Inflammatory macrophage treated with lipopolysaccharide for 1 hour (primary cell): Measurements from ENCODE around the gene DEF6.
"Not testable (repeated sequence)": the region's sequence is repeated elsewhere in the genome, so short reads cannot be mapped to it uniquely, and the experiment has no call there.

Experiments used
- DNase-seq, 2 donors: peaks; one replicate each; pipeline ENCODE4 v3.0.0-alpha.2; 2020 to 2022

The DEF6 gene

DNA sequence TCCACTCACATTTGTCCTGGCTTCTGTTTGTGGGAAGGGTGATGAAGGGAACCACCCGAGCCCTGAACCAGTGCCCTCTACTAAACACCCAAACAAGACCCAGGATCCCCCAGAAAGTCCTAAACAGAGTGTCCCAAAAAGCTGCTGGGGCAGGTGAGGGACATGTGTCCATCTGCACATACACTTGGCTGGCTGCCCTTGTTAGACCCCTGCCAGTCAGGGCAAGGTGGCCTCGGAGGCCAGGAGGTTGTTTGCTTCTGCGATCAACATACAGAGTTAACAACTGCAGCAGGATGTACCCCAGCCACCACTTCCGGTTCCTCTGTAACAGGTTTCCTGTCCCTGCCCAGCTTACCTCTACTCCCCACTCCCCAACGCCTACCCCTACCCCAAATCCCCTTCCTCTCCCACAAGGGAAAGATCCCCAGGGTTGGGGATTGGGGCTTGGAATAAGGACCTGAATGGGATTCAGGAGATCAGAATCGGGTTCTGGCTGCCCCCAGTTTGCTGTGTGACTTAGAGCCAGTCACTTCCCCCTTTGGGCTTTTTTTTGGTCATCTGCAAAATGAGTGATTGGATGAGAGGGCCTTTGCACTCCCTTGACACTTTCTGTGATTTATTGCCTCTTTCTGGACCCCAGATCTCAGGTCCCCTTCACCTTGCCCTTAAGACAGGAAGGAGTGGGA lies 13.9 kb downstream of the DEF6 start:
- peak; percentile 13 to 35 for DNase-seq

DNA sequence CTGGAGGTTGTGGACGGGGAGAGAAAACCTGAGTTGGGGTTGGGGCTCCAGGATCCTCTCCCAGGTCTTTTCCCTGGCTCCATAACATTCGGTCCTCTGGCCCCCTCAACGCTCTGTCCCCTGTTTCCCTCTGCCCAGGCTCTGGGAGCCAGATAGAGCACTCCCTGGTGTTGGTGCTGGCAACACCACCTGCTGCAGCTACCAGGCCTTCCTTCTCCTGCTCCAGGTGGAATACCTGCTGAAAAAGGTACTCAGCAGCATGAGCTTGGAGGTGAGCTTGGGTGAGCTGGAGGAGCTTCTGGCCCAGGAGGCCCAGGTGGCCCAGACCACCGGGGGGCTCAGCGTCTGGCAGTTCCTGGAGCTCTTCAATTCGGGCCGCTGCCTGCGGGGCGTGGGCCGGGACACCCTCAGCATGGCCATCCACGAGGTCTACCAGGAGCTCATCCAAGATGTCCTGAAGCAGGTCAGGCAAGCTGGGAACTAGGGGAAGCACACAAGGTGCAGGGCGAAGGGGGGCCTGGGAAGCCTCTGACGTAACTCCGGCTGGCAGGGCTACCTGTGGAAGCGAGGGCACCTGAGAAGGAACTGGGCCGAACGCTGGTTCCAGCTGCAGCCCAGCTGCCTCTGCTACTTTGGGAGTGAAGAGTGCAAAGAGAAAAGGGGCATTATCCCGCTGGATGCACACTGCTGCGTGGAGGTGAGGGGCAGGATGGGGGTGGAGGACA lies 14.6 kb downstream of the DEF6 start:
- DNase-seq, result no peak

DNA sequence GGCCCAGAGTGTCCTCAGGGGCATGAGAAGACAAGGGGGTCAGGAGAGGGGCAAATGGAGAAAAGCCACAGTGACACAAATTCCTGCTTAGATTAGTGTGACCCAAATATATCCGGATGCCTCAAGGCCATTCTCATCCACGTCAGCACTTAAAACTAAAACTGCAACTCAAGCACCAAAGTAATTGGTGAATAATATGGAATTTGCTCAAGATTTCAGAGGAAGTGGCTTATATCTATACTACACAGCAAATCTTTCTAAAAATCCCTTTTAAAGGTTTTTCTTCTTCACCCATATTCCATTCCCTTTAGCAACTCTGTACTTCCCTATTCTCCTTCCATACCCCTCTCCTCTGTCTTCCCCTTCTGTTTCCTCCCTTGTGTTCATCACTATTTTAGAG lies 15.2 kb downstream of the DEF6 start:
- DNase-seq, result peak; percentile 51 to 52

DNA sequence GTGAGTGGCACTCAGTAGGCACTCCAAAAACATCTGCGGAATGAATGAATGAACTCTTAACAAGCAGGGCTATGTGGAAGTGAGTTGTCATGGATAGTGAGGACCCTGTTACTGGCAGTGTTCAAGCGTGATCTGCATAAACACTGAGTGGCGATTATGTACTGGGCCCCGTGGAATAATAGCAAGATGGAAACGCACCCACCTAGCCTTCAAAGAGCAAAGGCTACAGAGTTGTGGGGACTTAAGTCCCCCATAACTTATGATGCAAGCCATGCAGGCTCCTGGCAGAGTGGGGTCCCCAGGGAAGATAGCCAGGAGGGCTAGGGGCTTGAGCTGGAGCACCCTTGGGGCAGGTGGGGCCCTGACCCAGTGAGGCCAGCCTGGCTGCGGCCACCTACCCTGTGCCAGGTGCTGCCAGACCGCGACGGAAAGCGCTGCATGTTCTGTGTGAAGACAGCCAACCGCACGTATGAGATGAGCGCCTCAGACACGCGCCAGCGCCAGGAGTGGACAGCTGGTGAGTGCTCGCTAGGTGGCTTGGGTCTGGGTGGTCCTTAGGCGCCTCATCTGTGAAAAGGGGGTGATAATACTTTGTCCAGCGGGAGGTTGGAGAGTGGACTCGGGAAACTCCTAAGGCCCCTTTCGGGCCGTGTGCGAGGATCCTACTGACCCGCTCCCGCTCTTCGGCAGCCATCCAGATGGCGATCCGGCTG lies 20.0 kb downstream of the DEF6 start:
- DNase-seq, result no peak

DNA sequence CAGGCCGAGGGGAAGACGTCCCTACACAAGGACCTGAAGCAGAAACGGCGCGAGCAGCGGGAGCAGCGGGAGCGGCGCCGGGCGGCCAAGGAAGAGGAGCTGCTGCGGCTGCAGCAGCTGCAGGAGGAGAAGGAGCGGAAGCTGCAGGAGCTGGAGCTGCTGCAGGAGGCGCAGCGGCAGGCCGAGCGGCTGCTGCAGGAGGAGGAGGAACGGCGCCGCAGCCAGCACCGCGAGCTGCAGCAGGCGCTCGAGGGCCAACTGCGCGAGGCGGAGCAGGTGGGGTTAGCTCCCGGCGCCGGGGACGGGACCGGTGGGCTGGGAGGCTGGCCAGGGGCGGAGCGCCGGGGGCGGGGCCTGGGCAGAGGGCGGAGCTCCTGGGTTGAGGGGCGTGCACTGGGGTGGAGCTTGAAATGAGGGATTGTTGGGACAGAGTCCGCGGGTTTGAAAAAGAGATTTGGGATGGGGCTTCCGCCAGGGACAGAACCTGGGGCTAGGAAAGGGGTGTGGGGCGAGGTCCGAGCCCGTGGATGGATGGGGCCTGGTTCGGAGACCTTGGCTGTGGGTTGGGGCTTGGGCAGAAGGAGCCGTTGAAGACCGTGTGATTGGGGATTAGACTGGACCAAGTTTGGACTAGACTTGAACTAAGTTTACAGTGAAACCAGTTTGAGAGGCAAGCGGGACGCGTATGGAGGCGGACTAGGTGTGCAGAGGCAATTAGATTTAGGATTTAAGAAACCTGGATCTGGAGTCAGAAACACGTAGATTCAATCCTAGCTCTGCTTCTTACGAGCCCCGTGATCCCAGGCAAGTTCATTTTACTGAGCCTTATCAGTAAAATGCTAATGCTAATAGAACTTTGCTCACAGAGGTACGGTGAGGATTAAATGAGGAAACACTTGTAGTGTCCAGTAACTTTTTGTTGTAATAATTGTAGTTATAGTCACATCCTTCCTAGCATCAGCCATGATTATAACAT lies 20.9 kb downstream of the DEF6 start:
- no peak for DNase-seq

DNA sequence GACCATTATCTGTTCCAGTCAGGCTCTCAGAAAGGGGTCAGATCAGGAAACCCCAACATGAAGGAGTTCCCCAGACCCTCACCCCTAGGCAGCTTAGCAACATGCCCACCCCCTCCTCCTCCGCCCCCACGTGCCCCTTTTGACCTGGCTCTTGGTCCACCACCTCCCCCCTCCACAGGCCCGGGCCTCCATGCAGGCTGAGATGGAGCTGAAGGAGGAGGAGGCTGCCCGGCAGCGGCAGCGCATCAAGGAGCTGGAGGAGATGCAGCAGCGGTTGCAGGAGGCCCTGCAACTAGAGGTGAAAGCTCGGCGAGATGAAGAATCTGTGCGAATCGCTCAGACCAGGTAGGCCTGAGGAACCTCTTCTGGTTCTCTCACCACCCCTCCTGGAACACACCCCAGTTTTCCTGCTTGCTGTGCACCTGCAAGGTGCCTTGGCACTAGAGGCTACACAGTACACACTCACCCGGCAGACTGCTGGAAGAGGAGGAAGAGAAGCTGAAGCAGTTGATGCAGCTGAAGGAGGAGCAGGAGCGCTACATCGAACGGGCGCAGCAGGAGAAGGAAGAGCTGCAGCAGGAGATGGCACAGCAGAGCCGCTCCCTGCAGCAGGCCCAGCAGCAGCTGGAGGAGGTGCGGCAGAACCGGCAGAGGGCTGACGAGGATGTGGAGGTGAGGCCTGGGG lies 21.9 kb downstream of the DEF6 start:
- no peak for DNase-seq

DNA sequence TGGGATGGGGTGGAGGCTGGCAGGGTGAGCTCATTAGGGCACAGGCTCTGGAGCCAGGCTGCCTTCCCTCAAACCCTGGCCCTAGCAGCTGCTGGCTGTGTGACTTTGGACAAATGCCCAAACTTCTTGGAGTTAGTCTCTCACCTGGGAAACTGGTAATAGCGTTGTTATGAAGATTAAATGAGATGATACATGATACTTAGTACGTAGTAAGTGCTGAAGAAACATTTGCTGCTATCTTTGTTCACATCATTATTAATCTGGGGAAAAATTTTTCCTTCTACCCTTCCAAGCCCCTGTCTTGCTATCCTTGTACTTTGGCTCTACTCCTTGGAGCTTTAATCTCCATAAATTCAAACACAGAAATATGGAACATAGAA lies 22.4 kb downstream of the DEF6 start:
- no peak for DNase-seq

DNA sequence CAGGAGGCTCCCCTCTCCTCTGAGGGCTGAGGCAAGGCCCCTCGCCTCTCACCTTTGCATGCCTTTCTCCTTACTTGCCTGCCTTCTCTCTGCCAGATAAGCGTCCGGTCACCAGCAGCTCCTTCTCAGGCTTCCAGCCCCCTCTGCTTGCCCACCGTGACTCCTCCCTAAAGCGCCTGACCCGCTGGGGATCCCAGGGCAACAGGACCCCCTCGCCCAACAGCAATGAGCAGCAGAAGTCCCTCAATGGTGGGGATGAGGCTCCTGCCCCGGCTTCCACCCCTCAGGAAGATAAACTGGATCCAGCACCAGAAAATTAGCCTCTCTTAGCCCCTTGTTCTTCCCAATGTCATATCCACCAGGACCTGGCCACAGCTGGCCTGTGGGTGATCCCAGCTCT lies 23.5 kb downstream of the DEF6 start:
- no peak for DNase-seq

DNA sequence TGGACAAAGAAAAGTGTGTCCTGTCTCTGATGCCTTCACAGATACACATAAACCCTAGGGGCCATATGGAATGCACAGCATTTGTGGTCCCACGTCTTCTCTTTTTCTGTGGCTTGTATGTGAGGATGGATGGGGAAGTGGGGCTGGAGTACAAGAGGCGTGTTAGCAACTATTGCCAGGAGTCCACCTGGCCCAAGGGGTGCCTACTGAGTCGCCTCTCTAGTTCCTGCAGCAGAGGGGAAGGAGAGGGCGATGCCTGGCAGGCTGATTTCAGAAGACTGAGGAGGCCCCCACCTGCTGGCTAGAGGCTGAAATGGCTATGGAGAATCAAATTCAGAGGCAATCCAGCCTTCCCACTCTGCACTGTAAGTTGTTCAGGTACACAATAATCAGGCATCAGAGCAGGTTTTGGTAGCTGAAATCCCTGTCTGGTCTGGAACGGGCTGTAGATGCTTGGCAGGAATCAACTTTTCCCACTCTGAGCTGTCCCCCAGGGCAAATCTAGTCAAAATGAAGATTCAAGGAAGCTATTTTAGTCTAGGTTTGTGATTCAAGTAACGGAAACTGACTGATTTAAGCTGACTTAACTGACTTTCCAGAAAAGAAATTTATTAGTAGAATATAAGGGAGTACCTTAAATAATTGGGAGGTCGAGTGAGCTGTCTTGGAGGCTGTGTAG lies 29.9 kb downstream of the DEF6 start:
- DNase-seq, result peak; percentile 49 to 68

DNA sequence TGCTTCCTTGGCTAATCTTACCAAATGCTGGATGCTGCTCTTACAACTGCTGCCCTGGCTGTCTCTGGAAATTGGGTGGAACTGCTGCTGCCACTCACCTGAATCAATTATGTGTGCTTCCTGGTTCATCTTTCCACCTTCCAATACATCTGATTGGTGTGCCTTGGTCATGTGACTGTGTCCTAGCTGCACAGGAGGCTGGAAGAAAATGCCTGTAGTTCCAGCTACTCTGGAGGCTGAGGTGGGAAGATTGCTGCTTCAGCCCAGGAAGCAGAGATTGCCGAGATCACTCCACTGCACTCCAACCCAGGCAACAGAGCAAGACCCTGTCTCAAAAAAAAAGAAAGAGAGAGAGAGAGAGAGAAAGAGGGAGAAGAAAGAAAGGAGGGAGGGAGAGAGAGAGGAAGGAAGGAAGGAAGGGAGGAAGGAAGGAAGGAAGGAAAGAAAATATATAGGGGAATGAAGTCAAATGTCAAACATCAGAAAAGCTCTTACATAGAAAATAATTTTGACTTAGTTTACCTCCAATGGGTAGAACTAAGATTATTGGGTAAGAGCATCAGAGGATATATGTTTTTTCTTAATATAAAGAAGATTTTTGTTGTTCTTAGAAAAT lies 30.6 kb downstream of the DEF6 start:
- no peak for DNase-seq

DNA sequence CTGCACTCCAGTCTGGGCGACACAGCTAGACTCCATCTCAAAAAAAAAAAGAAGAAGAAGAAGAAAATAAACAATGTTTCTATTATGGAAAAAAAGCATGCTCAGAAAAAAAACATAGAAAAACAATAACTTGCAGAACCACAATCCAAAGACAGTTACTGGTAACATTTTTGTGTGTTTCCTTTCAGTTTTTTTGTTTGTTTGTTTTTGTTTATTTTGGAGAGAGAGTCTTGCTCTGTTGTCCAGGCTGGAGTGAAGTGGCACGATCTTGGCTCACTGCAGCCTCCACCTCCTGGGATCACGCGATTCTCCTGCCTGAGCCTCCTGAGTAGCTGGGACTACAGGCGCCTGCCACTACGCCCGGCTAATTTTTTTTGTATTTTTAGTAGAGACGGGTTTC lies 31.3 kb downstream of the DEF6 start:
- not testable (repeated sequence) for DNase-seq

DNA sequence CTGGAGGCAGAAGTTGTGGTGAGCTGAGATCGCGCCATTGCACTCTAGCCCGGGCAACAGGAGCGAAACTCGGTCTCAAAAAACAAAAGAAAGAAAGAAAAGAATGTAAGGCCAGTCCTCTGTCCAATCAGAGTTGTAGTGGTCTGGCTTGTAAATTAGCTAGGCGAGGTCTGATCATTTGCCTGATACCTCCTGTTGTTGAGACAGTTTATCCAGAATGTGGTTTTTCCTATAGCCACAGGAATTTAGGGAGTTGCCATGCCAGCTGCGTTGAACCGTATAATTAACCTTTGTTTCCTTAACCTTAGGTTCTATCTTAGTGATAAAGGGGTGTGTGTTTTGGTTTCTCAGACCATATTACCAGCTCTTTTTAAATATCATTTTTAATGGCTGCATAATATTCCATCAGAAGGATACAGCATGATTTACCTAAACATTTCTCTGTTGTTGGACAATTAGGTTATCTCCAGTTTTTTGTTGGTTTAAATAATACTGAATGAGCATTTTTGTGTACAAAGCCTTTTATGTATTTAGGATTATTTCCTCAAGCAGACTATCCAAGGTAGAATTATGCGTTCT lies 33.0 kb downstream of the DEF6 start:
- no peak for DNase-seq

DNA sequence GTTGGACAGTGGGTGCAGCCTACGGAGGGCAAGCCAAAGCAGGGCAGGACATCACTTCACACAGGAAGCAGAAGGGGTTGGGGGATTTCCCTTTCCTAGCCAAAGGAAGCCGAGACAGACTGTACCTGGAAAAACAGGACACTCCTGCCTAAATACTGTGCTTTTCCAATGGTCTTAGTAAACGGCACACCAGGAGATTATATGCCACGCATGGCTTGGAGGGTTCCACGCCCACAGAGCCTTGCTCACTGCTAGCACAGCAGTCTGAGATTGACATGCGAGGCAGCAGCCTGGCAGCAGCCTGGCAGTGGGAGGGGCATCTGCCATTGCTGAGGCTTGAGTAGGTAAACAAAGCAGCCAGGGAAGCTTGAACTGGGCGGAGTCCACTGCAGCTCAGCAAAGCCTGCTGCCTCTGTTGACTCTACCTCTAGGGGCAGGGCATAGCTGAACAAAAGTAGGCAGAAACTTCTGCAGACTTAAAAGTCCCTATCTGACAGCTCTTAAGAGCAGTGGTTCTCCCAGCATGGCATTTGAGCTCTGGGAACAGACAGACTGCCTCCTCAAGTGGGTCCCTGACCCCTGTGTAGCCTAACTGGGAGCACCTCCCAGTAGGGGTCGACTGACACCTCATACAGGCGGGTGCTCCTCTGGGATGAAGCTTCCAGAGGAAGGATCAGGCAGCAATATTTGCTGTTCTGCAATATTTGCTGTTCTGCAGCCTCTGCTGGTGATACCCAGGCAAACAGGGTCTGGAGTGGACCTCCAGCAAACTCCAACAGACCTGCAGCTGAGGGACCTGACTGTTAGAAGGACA lies 34.7 kb downstream of the DEF6 start:
- not testable (repeated sequence) for DNase-seq

DNA sequence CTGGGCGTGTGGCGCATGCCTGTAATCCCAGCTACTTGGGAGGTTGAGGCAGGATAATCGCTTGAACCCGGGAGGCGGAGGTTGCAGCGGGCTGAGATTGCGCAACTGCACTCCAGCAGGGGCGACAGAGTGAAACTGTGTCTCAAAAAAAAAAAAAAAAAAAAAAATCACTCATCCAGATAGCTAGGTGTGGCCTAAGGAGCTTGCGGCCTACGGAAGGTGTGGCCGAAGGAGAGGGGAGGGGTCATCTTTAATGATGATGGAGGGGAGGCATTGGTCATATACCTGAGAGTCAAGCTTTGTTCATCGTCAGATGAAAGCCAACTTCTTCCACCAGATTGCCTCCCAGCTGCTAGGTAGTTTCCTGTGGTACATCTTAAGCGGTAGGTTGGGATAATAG lies 43.9 kb downstream of the DEF6 start:
- no peak for DNase-seq

DNA sequence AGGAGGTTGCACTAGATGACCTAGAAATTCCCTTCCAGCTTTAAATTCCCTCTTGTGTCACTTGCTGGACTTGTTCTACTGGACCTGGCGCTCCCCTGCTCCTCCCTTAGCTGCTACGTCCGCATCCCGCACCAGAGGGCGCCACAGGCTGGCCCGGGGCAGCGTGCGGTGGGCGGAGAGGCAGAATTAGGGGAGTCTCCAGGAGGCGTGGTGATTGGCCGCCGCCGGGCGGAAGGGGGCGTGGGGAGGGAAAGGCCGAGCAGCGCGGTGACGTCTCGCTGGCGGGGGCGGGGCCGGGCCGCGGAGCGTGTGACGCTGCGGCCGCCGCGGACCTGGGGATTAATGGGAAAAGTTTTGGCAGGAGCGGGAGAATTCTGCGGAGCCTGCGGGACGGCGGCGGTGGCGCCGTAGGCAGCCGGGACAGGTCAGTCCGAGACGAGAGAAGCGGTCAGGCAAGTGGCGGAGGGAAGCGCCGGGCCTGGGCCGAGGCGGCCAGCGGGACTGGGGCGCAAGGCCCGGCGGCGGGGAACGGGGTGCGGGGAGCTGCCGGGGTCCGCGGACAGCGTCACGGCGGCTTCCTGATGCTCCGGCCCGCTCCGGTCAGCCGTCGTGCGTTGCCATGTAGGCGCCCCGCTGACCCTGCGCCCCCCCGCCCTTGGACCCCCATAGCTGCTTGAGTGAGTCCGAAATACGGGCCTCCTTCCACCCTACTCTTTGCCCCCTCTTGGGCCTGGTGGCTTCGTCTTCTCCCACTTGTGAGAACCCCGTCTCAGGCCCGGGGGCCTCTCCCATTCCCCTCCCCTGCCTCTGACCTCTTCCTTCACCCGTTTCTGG lies 44.9 kb downstream of the DEF6 start, which contains the start of gene PPARD:
Gene PPARD, plus strand, starts transcription at position 301 of the 834 bp plus-strand sequence. CDS start 68,530 bp downstream, outside the sequence.
- DNase-seq, result peak; percentile 93 to 99

DNA sequence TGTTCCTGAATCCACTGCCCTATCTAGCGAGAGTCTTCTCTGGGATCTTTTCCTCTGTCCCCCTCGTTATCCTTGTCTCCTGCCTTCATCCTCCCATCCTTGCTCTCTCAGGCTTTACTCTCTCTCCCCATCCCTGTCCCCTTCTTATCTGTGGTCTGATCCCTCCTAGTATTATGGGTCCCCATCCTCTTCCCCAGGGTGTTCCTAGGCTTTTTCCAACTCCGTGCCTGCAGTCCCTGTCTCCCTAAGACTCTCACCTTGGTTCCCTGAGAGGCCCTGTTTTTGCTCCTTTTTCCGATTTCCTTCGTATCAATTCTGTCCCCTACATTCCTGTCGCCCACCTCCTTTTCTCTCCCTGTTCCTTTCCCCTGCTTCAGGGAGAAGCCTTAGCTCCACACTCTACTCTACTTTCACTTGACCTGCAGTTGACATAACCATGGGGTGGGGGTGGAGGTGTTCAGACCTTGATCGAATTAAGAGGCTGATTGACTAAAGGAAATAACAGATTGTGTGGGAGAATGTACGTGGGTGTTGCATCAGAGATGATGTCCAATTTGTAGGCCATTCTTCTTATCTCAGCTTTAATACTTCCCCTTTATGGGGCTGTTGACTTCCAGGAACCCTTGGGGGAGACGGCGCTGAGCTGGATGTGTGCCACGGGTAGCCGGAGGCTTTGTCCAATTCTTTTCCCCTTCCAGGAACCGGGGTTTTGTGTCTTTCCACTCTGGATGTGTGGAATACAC lies 45.6 kb downstream of the DEF6 start:
- peak; percentile 65 to 76 for DNase-seq

DNA sequence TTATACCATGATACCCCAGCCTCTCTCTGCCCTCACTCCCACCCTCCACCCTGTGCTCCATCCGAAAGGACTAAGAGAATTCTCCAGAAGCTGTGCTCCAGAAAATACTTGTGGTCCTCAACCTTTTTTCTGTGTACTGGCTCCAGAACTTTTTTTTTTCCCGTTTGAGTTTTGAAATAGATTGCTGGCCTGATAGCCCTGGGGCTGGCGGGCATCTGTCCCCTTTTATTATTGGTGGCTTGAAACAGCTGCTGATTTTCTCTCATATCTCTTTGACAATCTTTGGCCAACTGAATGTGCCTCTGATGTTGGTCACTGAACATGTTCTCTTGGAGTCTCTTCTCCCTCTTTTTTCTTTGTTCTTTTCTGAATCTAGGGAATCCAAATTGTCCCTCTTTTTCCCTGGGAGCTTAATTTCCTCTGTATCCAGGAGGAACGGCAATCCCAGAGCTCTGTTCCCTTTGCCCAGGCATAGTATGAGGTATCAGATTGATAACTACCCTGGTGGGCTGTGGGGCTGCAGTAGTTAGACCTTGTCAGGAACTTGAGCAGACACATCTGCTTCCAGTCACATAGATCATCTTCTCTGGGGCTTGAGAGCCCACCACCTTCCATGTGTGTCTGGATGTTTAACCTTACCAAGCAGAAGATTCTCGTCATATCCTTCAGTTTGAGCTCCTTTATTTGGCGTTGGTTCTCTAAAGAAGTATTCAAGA lies 46.4 kb downstream of the DEF6 start:
- no peak for DNase-seq
